Pancreas (tissue), 10 donors: ENCODE results near the gene ACSS3. TPM values are rescaled to one million over a fixed set of nuclear protein-coding genes. Genes with fewer than 3 reads are reported as not detected.
"Not testable (repeated sequence)": the region's sequence is repeated elsewhere in the genome, so short reads cannot be mapped to it uniquely, and the experiment has no call there.

Source experiments
- ATAC-seq, 4 donors: fragments of 200-7000 bp; cut with Tn5 transposase; one replicate each; pipeline versions ENCODE4 v1.8.0 to v1.9.1; 2020; ENCODE audit warnings: mild to moderate bottlenecking in 4 of 4, moderate library complexity in 4 of 4
- DNase-seq, 6 donors: peaks; one replicate each; pipeline ENCODE4 v3.0.0-alpha.2; 2020
- FAIRE-seq: peaks from 2 replicates; lab custom pipeline; 2012; peaks lifted over from hg19 to GRCh38; lab: Jason Lieb, UNC
- H3K27ac ChIP-seq, 4 donors: fragments of 200-600 bp; sonication (generic); 1 replicate in 3 of 4; 2 replicates in 1 of 4; pipeline versions ENCODE4 v1.5.0 to v1.8.0; 2020
- H3K27me3 ChIP-seq, 4 donors: fragments of 200-600 bp; one replicate each; pipeline ENCODE4 v1.8.0; 2021
- H3K36me3 ChIP-seq, 3 donors: fragments of 200-600 bp; sonication (generic) in 1 of 3; one replicate each; pipeline versions ENCODE4 v1.5.0 to v1.8.0; 2020 to 2021
- H3K4me1 ChIP-seq, 3 donors: fragments of 200-600 bp; one replicate each; pipeline ENCODE4 v1.8.0; 2021
- H3K4me3 ChIP-seq, 4 donors: fragments of 200-600 bp; sonication (generic) in 2 of 4; one replicate each; pipeline versions ENCODE4 v1.5.0 to v1.8.0; 2020 to 2021
- H3K9me3 ChIP-seq, 4 donors: fragments of 200-600 bp; one replicate each; pipeline ENCODE4 v1.8.0; 2021
- WGBS, 2 donors: extraction: QIAGEN DNeasy Blood & Tissue Kit; methylation state at CpG; one replicate each; pipeline ENCODE4 v1.1.7; 2013; 5-methylcytosine and 5-hydroxymethylcytosine counted together
- intact Hi-C, 3 donors: fragments of 100-400 bp; cut with DNase I; formaldehyde crosslinking; loops; one replicate each; pipeline versions ENCODE4 v1.11.1 to v1.14.2; 2022
- polyA plus RNA-seq, 2 donors: library from polyadenylated mRNA; stranded (reverse); fragments of 200-250 nt; gene quantifications; one replicate each; pipeline ENCODE4 v1.2.3, GENCODE V29; 2013
- total RNA-seq, 6 donors: library from RNA; stranded (reverse); fragmentation: NEBNext Ultra II Directional in 4 of 6; extraction: Animal tissue kit (Norgen Biotek cat#: 25700) in 4 of 6; gene quantifications; one replicate each; pipeline versions ENCODE4 v1.2.1 to v1.2.4, GENCODE V29; 2021 to 2023
- TF ChIP-seq, protein P1 (sequence below), 4 donors: fragments of 200-600 bp; sonication (generic) in 3 of 4; IDR thresholded peaks; one replicate each; pipeline versions ENCODE4 v1.5.0 to v1.8.0; 2021; ENCODE audit warnings: antibody characterized with exemption in 4 of 4
- donor health status: healthy with polysubstance abuse.
- donor health status: DM: no; HTN: no; CAD: no; lungs with moderate emphysema.
- donor health status: DM: no; HTN: no; CAD: no.
- donor health status: control.
- donor health status: control.
- donor health status: Bipolar disorder and iron deficiency.
- donor health status: DM: yes; HTN: yes; CAD: no.
- donor health status: DM: no; HTN: no; CAD: no.
- donor health status: DM: no; HTN: no; CAD: no.
- donor health status: DM: yes; HTN: yes; CAD: no.

Gene ACSS3, protein sequence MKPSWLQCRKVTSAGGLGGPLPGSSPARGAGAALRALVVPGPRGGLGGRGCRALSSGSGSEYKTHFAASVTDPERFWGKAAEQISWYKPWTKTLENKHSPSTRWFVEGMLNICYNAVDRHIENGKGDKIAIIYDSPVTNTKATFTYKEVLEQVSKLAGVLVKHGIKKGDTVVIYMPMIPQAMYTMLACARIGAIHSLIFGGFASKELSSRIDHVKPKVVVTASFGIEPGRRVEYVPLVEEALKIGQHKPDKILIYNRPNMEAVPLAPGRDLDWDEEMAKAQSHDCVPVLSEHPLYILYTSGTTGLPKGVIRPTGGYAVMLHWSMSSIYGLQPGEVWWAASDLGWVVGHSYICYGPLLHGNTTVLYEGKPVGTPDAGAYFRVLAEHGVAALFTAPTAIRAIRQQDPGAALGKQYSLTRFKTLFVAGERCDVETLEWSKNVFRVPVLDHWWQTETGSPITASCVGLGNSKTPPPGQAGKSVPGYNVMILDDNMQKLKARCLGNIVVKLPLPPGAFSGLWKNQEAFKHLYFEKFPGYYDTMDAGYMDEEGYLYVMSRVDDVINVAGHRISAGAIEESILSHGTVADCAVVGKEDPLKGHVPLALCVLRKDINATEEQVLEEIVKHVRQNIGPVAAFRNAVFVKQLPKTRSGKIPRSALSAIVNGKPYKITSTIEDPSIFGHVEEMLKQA
- total RNA-seq (1 to 10 TPM; 1.4 to 5.6 (median 2.9) TPM), polyA plus RNA-seq (1 to 10 TPM; 1.9 to 2.1 TPM)

DNA sequence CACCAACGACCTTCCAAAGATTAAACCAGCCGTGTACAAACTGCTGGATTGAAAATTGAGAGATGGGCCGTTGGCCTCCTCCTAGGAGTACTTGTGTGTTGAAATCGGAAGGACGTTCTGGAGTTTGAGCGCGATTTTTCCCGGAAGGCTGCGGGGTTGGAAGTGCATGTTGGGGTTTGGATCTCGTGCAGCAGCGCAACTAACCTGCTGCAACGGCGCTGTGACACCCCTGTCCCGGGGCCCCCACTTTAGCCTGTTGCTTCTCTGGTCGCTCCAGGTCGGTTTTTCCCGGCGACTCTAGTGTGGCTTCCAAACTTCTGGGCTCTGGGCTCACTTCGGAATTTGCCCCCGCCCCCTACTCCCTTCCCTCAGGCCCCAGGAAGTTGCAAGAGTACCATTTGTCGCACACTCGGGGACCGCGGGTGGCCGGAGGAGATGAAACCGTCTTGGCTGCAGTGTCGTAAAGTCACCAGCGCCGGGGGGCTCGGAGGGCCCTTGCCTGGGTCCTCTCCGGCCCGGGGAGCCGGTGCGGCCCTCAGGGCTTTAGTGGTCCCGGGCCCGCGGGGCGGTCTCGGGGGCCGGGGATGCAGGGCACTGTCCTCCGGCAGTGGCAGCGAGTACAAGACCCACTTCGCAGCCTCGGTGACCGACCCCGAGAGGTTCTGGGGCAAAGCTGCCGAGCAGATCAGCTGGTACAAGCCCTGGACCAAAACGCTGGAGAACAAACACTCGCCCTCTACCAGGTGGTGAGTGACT is at the start of gene ACSS3:
TSS of gene ACSS3 (plus strand) at position 394 of the 756 bp plus-strand sequence. CDS start at position 436, 42 bp downstream.
- DNase-seq (peak; percentile 20 to 64 (median 35)), ATAC-seq (peak; percentile 63 to 85 (median 77)), FAIRE-seq (no peak)
- TF ChIP-seq, protein P1, sequence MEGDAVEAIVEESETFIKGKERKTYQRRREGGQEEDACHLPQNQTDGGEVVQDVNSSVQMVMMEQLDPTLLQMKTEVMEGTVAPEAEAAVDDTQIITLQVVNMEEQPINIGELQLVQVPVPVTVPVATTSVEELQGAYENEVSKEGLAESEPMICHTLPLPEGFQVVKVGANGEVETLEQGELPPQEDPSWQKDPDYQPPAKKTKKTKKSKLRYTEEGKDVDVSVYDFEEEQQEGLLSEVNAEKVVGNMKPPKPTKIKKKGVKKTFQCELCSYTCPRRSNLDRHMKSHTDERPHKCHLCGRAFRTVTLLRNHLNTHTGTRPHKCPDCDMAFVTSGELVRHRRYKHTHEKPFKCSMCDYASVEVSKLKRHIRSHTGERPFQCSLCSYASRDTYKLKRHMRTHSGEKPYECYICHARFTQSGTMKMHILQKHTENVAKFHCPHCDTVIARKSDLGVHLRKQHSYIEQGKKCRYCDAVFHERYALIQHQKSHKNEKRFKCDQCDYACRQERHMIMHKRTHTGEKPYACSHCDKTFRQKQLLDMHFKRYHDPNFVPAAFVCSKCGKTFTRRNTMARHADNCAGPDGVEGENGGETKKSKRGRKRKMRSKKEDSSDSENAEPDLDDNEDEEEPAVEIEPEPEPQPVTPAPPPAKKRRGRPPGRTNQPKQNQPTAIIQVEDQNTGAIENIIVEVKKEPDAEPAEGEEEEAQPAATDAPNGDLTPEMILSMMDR (IDR thresholded peaks at IDR 0.05): no peak
- no peaks in the 10 kb centered on the region for H3K36me3 ChIP-seq
- intact Hi-C loops: no loop called here
- peak within 1 kb of the TSS in 2 of 4 donors; percentile 46 to 48 for H3K27ac ChIP-seq
- H3K9me3 ChIP-seq: no peaks in the 10 kb centered on the region
- peak within 1 kb of the TSS; percentile 36 to 57 (median 46) for H3K4me3 ChIP-seq
- no peaks in the 10 kb centered on the region for H3K27me3 ChIP-seq
- 1 to 2% methylated on average over 49 of the region's 49 CpGs for WGBS, 2 donors
- no peaks in the 10 kb centered on the region for H3K4me1 ChIP-seq

DNA sequence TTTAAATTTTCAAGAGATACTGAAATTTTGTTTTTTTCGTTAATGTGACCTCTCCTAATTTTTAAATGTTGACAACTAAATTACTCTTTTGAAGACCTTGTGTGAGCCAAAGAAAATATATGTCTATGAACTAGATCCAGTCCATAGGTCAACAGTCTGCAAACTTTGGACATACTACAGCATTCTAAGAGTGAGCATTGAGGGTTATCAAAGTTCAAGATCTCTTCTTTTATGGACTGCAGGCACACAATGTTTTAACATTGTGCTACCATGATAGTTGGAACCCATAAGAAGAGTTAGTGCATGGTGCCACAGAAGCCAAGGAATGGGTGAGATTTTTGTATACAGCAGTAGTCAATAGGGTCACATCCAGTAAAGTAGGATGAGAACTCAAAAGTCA is 43.0 kb upstream of the ACSS3 start:
- no peak overlapping the region for H3K4me3 ChIP-seq
- intact Hi-C loops: no loop called here
- DNase-seq (no peak), ATAC-seq (no peak), FAIRE-seq (no peak)
- H3K27me3 ChIP-seq: no peaks in the 10 kb centered on the region
- no peaks in the 10 kb centered on the region for H3K9me3 ChIP-seq
- TF ChIP-seq, protein P1 (IDR thresholded peaks at IDR 0.05): no peak
- H3K36me3 ChIP-seq: no peaks in the 10 kb centered on the region
- no peaks in the 10 kb centered on the region for H3K4me1 ChIP-seq
- 36 to 63% methylated on average over 1 of the region's 1 CpG for WGBS, 2 donors
- no peak overlapping the region for H3K27ac ChIP-seq

DNA sequence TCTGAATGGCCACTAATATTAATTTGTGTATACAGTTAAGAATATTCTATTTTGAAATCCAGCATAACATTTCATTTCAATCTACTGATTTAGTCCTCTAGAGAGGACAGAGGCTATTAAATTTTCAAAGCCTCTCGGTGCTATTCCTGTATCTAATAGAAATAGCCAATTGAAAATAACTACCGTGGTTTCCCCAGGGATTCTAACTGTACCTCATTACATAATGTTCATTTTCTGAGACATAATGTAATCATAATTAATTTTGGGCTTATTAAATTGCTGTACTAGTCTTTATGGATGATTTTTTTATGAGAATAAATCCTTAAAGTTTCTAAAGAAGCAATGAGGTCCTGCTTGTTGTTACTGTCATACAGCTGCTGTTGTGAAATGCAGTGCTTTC is 38.6 kb upstream of the ACSS3 start:
- WGBS, 2 donors: 76 to 77% methylated on average over 2 of the region's 2 CpGs
- H3K27me3 ChIP-seq: no peaks in the 10 kb centered on the region
- no peaks in the 10 kb centered on the region for H3K4me1 ChIP-seq
- H3K4me3 ChIP-seq: no peak overlapping the region
- no peak for FAIRE-seq
- no peaks in the 10 kb centered on the region for H3K36me3 ChIP-seq
- TF ChIP-seq, protein P1 (IDR thresholded peaks at IDR 0.05): no peak
- no peak for ATAC-seq
- H3K27ac ChIP-seq: no peak overlapping the region
- intact Hi-C loops: no loop called here
- no peaks in the 10 kb centered on the region for H3K9me3 ChIP-seq
- no peak for DNase-seq

DNA sequence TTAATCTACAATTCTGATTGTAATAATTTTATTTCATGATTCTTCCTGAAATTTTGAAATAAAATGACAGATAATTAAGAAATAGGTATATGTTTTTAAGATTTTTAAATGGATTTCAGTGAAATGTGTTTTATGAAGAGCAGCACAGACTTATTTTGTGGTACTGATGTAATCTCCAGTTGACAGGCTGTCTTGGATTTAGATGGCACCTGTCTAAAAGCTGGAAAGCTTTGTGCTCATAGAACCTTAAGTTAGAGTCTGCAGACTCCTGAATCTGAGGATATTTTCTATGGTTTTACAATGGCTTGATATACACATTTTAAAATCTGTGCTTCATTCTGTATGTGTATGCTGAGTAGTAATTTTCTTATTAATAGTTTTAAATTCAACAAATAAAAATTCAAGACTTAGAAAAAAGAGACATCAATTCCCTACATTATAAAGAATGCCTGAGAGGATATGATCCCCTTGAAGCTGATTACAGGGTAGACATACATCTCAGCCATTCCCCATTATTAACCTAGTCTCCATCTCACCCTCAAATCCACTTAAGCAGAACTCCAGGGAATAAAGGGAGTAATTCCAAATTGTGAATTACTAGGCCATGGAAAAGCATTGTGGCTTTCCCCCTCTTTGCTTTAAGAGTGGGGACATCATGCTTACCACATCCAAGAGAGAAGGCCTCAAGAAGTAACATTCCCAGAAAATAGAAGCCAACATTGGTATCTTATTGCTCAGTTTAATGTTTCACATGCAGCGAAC is 33.7 kb upstream of the ACSS3 start:
- H3K27ac ChIP-seq: no peak overlapping the region
- H3K4me3 ChIP-seq: no peak overlapping the region
- FAIRE-seq: no peak
- intact Hi-C loops: no loop called here
- ATAC-seq: no peak
- no peaks in the 10 kb centered on the region for H3K27me3 ChIP-seq
- no peaks in the 10 kb centered on the region for H3K9me3 ChIP-seq
- no peaks in the 10 kb centered on the region for H3K36me3 ChIP-seq
- no peaks in the 10 kb centered on the region for H3K4me1 ChIP-seq
- 85 to 94% methylated on average over 1 of the region's 1 CpG for WGBS, 2 donors
- TF ChIP-seq, protein P1 (IDR thresholded peaks at IDR 0.05): no peak
- DNase-seq: no peak

DNA sequence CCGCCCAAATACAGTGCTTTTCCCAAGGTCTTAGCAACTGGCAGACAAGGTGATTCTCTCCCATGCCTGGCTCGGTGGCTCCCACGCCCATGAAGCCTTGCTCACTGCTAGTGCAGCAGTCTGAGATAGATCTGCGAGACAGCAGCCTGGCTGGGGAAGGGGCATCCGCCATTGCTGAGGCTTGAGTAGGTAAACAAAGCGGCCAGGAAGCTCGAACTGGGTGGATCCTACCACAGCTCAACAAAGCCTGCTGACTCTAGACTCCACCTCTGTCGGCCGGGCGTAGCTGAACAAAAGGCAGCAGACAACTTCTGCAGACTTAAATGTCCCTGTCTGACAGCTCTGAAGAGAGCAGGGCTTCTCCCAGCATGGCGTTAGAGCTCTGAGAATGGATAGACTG is 12.9 kb upstream of the ACSS3 start:
- H3K27me3 ChIP-seq, H3K4me1 ChIP-seq, ATAC-seq, FAIRE-seq, H3K36me3 ChIP-seq, H3K27ac ChIP-seq, H3K9me3 ChIP-seq, H3K4me3 ChIP-seq, intact Hi-C loops: not testable (repeated sequence)
- 74 to 82% methylated on average over 11 of the region's 11 CpGs for WGBS, 2 donors
- DNase-seq: peak in 1 of 6 donors; percentile 31
